HUES6 (cell line): ENCODE measurements around the gene ERGIC1.
"Not testable (repeated sequence)": the region's sequence is repeated elsewhere in the genome, so short reads cannot be mapped to it uniquely, and the experiment has no call there.

Experiments
- H3K27ac ChIP-seq: 2 replicates; pipeline ENCODE4 v1.7.0; 2013; ENCODE audit warnings: low read depth, mild to moderate bottlenecking, low read length, inconsistent platforms
- H3K27me3 ChIP-seq: 2 replicates; pipeline ENCODE4 v1.6.1; 2013; ENCODE audit warnings: low read length; ENCODE audit not compliant: control insufficient read depth, insufficient read depth
- H3K36me3 ChIP-seq: 2 replicates; pipeline ENCODE4 v1.6.1; 2013; ENCODE audit warnings: low read length; ENCODE audit not compliant: control insufficient read depth, insufficient read depth
- H3K4me1 ChIP-seq: 2 replicates; pipeline ENCODE4 v1.6.1; 2013; ENCODE audit warnings: low read length; ENCODE audit not compliant: control insufficient read depth, insufficient read depth
- H3K4me3 ChIP-seq: 2 replicates; pipeline ENCODE4 v1.5.1; 2013; ENCODE audit warnings: low read depth, low read length
- H3K9ac ChIP-seq: one replicate; pipeline ENCODE4 v1.6.1; 2013; ENCODE audit warnings: mild to moderate bottlenecking, low read length
- H3K9me3 ChIP-seq: 2 replicates; pipeline ENCODE4 v1.6.1; 2013; ENCODE audit warnings: low read depth, low read length; ENCODE audit not compliant: control insufficient read depth, insufficient read depth

Gene ERGIC1

GRCh38 chr5:172833686-172834414 lies at the start of gene ERGIC1:
Gene ERGIC1 (plus strand): TSS chr5:172834251. CDS start chr5:172834414, 163 bp downstream.
- Histone ChIP-seq H3K9me3 (no peaks in the 10 kb centered on the region), H3K36me3 (peaks cover 13% of the 10 kb centered on the region), H3K4me1 (peaks cover 29% of the 10 kb centered on the region), H3K4me3 (peak within 1 kb of the TSS; percentile 97), H3K27ac (peak within 1 kb of the TSS; percentile 73; the same call in 1 of the 2 replicates), H3K9ac (peak within 1 kb of the TSS; percentile 76), H3K27me3 (no peaks in the 10 kb centered on the region)

DNA sequence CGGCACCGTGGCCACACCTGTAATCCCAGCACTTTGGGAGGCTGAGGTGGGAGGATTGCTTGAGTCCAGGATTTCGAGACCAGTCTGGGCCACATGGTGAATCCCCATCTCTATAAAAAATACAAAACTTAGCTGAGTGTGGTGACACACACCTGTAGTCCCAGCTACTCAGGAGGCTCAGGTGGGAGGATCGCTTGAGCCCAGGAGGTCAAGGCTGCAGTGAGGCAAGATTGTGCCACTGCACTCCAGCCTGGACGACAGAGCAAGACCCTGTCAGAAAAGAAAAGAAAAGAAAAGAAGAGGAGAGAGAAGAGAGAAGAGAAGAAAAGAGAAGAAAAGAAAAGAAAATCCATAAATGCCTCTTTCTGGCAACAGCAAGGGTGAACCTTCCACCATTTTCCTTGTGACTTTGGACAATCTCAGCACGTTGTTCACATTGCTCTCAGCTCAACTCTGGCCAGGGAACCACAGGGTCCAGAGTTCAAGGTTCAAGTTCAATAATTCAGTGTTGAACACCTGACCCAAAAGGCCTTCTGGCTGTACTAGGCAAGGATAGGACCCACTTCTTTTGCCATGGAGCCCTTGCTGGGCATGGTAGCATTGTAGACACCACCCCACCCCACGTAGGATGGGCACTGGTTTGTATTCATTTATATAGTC lies 48.5 kb upstream of the ERGIC1 start:
- Histone ChIP-seq H3K9ac (no peak overlapping the region), H3K4me1 (peaks cover 34% of the 10 kb centered on the region), H3K9me3 (no peaks in the 10 kb centered on the region), H3K4me3 (no peak overlapping the region), H3K27ac (no peak overlapping the region), H3K27me3 (no peaks in the 10 kb centered on the region), H3K36me3 (no peaks in the 10 kb centered on the region)

DNA sequence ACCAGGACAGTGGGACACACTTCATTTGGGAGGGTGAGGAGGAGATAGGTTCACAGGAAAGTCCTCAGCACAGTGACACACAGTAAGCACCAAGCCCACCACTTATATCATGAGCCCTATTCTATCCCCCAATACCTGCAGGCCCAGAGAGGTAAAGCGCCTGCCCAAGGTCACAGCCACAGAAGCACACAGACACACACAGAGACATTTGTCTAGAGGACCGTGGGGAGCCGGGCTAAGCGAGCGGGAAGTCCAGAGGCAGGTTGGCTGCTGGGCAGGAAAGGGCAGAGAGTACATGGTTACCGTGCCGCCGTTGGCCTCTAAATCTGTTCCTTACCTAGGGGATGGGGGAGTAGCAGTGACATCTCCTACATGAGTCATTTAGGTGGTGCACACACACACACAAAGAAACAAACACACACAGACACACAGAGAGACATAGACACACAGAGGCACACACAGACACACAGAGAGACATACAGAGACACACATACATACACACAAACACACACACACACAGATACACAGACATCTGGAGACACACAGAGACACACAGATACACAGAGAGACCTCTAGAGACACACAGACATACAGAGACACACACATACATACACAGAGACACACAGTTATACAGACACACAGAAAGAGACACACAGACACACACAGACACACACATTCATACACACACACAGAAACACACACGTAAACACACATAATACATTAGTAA lies 47.2 kb upstream of the ERGIC1 start:
- peaks cover 34% of the 10 kb centered on the region for H3K4me1 ChIP-seq
- H3K9me3 ChIP-seq: no peaks in the 10 kb centered on the region
- peak overlapping the region; percentile 0 for H3K9ac ChIP-seq
- no peaks in the 10 kb centered on the region for H3K36me3 ChIP-seq
- no peak overlapping the region for H3K4me3 ChIP-seq
- H3K27me3 ChIP-seq: no peaks in the 10 kb centered on the region
- no peak overlapping the region; the same call in 1 of the 2 replicates for H3K27ac ChIP-seq

- Histone ChIP-seq H3K9ac (peak overlapping the region; percentile 0), H3K4me1 (peaks cover 34% of the 10 kb centered on the region)
- H3K36me3 ChIP-seq, H3K4me3 ChIP-seq, H3K27me3 ChIP-seq, H3K27ac ChIP-seq, H3K9me3 ChIP-seq: not testable (repeated sequence)
Observed at GRCh38 chr5:172787538-172787937, 46.5 kb upstream of the ERGIC1 start.

- Histone ChIP-seq H3K27ac (no peak overlapping the region; the same call in 1 of the 2 replicates), H3K36me3 (no peaks in the 10 kb centered on the region), H3K9ac (no peak overlapping the region), H3K9me3 (no peaks in the 10 kb centered on the region), H3K4me3 (no peak overlapping the region), H3K27me3 (no peaks in the 10 kb centered on the region), H3K4me1 (peaks cover 34% of the 10 kb centered on the region)
Observed at GRCh38 chr5:172788771-172789686, 45.0 kb upstream of the ERGIC1 start.

GRCh38 chr5:172789687-172790495 lies 44.2 kb upstream of the ERGIC1 start:
- H3K36me3 ChIP-seq: no peaks in the 10 kb centered on the region
- no peak overlapping the region for H3K4me3 ChIP-seq
- no peaks in the 10 kb centered on the region for H3K9me3 ChIP-seq
- H3K27ac ChIP-seq: no peak overlapping the region
- H3K4me1 ChIP-seq: peaks cover 34% of the 10 kb centered on the region
- H3K9ac ChIP-seq: no peak overlapping the region
- no peaks in the 10 kb centered on the region for H3K27me3 ChIP-seq

DNA sequence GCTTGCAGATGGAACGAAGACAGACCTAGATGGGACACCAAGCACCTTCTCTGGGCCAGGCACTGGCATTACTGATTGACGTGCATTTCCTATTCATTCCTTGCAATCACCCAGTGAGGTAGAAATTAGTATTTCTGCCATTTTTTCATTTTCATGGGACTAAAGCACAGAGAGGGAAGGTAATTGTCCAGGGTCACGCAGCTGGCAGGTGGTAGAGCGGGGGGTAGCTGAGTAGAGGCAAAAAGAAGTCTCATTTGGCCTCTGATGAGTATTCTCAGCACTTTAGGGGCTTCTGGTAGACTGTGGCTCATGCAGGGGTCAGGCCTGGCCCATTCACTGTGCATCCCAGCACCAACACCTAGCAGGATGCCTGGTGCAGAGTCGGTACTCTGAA lies 43.6 kb upstream of the ERGIC1 start:
- Histone ChIP-seq H3K4me3 (no peak overlapping the region), H3K27ac (no peak overlapping the region), H3K9me3 (no peaks in the 10 kb centered on the region), H3K9ac (no peak overlapping the region), H3K4me1 (peaks cover 39% of the 10 kb centered on the region), H3K27me3 (no peaks in the 10 kb centered on the region), H3K36me3 (no peaks in the 10 kb centered on the region)

DNA sequence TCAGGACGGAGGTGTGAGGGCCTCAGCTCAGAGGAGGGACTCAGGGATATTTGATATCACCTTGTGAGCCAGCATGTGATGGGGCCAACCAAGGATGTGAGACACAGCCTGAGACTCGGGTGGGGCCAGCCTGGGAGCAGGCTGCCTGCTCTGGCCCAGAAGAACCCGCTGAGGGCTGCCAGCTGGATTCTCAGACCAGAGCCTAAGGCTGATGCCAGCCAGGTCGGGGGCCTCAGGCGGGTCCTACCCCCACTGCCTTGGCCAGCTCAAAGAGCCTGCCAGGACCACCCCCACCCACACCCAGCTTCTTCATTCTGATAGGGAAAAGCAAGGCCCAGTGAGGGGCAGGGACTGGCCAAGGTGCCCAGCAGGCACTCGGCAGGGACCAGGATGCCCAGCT lies 42.8 kb upstream of the ERGIC1 start:
- no peak overlapping the region for H3K4me3 ChIP-seq
- H3K36me3 ChIP-seq: no peaks in the 10 kb centered on the region
- H3K27me3 ChIP-seq: no peaks in the 10 kb centered on the region
- no peaks in the 10 kb centered on the region for H3K9me3 ChIP-seq
- peaks cover 40% of the 10 kb centered on the region for H3K4me1 ChIP-seq
- H3K9ac ChIP-seq: no peak overlapping the region
- no peak overlapping the region for H3K27ac ChIP-seq

- Histone ChIP-seq H3K9ac (no peak overlapping the region), H3K27ac (no peak overlapping the region), H3K4me3 (no peak overlapping the region), H3K36me3 (no peaks in the 10 kb centered on the region), H3K27me3 (no peaks in the 10 kb centered on the region), H3K4me1 (peaks cover 35% of the 10 kb centered on the region), H3K9me3 (no peaks in the 10 kb centered on the region)
Observed at GRCh38 chr5:172791726-172792445, 42.2 kb upstream of the ERGIC1 start.
